Astrocyte (in vitro differentiated cells and primary cell): ENCODE measurements around the gene PNKD. TPM values are rescaled to one million over a fixed set of nuclear protein-coding genes. Genes with fewer than 3 reads are reported as not detected.

Experiments used
- DNase-seq: peaks from one replicate; pipeline ENCODE4 v3.0.0-alpha.2; 2010; ENCODE audit warnings: low read depth
- FAIRE-seq: peaks from 2 replicates; lab custom pipeline; 2011; peaks lifted over from hg19 to GRCh38; lab: Jason Lieb, UNC
- H2AFZ ChIP-seq: 2 replicates; pipeline ENCODE4 v1.6.0; 2012; ENCODE audit warnings: low read depth, low read length, inconsistent platforms
- H3K27ac ChIP-seq: 2 replicates; pipeline ENCODE4 v1.5.1; 2011; ENCODE audit warnings: low read depth, low read length, inconsistent platforms
- H3K27me3 ChIP-seq: 2 replicates; pipeline ENCODE4 v1.6.0; 2011; ENCODE audit warnings: low read length, inconsistent platforms; ENCODE audit not compliant: insufficient read depth
- H3K36me3 ChIP-seq: 2 replicates; pipeline ENCODE4 v1.5.1; 2011; ENCODE audit warnings: low read length, inconsistent platforms; ENCODE audit not compliant: insufficient read depth
- H3K4me1 ChIP-seq: 2 replicates; pipeline ENCODE4 v1.5.1; 2011; ENCODE audit warnings: low read length, inconsistent platforms; ENCODE audit not compliant: insufficient read depth
- H3K4me2 ChIP-seq: 2 replicates; pipeline ENCODE4 v1.6.0; 2012; ENCODE audit warnings: low read length, inconsistent platforms
- H3K4me3 ChIP-seq: 2 replicates; pipeline ENCODE4 v1.5.1; 2011; ENCODE audit warnings: low read depth, mild to moderate bottlenecking, low read length, inconsistent platforms; ENCODE audit not compliant: insufficient read depth
- H3K79me2 ChIP-seq: 2 replicates; pipeline ENCODE4 v1.6.0; 2012; ENCODE audit warnings: mild to moderate bottlenecking, low read length, inconsistent platforms; ENCODE audit not compliant: insufficient read depth
- H3K9ac ChIP-seq: 2 replicates; pipeline ENCODE4 v1.6.0; 2012; ENCODE audit warnings: mild to moderate bottlenecking, low read length, inconsistent platforms
- H3K9me3 ChIP-seq: 2 replicates; pipeline ENCODE4 v1.5.1; 2012; ENCODE audit warnings: low read depth, mild to moderate bottlenecking, low read length, inconsistent platforms; ENCODE audit not compliant: insufficient read depth
- H4K20me1 ChIP-seq: 2 replicates; pipeline ENCODE4 v1.6.0; 2012; ENCODE audit warnings: low read length, inconsistent platforms; ENCODE audit not compliant: insufficient read depth
- H3K27ac Mint-ChIP-seq: one replicate; pipeline ENCODE4 v1.8.0; 2021; ENCODE audit warnings: mild to moderate bottlenecking, mixed read lengths; ENCODE audit not compliant: unreplicated experiment
- H3K27me3 Mint-ChIP-seq: one replicate; pipeline ENCODE4 v1.8.0; 2021; ENCODE audit warnings: low read depth, mixed read lengths; ENCODE audit not compliant: unreplicated experiment
- H3K36me3 Mint-ChIP-seq: one replicate; pipeline ENCODE4 v1.8.0; 2021; ENCODE audit warnings: low read depth, mixed read lengths; ENCODE audit not compliant: unreplicated experiment
- H3K4me1 Mint-ChIP-seq: one replicate; pipeline ENCODE4 v1.8.0; 2021; ENCODE audit warnings: low read depth, mixed read lengths; ENCODE audit not compliant: unreplicated experiment
- H3K4me3 Mint-ChIP-seq: one replicate; pipeline ENCODE4 v1.8.0; 2021; ENCODE audit warnings: mild to moderate bottlenecking, moderate library complexity, mixed read lengths; ENCODE audit not compliant: unreplicated experiment
- H3K9me3 Mint-ChIP-seq: one replicate; pipeline ENCODE4 v1.8.0; 2021; ENCODE audit warnings: mild to moderate bottlenecking, mixed read lengths; ENCODE audit not compliant: unreplicated experiment
- CTCF ChIP-seq: IDR thresholded peaks from 2 replicates; pipeline ENCODE4 v1.5.1; 2011; ENCODE audit warnings: low read depth, mild to moderate bottlenecking, inconsistent platforms, low read length, moderate library complexity; ENCODE audit not compliant: insufficient read depth
- EZH2 ChIP-seq: IDR thresholded peaks from 2 replicates; pipeline ENCODE4 v1.6.1; 2012; ENCODE audit warnings: mild to moderate bottlenecking, low read length, inconsistent platforms; ENCODE audit not compliant: insufficient read depth
- total RNA-seq: library from RNA; stranded (reverse); gene quantifications from 2 replicates; pipeline ENCODE4 v1.2.1, GENCODE V29; 2021

The PNKD gene
- total RNA-seq, 1 donor from 2014 or later: 40.9 TPM

DNA sequence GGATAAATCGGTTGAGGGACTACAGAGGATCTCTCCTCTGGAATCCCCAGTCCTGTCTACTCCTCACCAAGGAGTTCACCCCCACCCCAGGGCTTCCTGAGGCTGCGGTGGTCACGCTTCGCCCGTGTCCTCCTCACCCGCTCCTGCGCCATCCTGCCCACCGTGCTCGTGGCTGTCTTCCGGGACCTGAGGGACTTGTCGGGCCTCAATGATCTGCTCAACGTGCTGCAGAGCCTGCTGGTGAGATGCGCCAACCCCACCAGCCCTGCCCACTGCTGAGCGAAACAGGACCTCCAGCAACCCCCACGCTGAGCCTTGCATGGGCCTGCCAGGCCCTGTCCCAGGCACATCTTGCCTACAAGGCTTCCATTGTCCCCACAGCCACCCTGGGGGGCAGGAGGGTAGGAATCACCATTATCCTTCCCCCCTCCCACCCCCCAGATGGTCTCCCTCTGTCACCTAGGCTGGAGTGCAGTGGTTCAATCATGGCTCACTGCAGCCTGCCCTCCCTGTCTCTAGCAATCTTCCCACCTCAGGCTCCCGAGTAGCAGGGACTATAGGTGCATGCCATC, 122.7 kb downstream of the PNKD start:
- H3K4me3 Mint-ChIP-seq: no peak overlapping the region
- Histone ChIP-seq H3K9ac (no peak overlapping the region), H3K4me1 (peaks cover 16% of the 10 kb centered on the region), H3K4me3 (no peak overlapping the region), H3K4me2 (no peak overlapping the region), H2AFZ (no peak overlapping the region), H3K27ac (no peak overlapping the region), H3K36me3 (no peaks in the 10 kb centered on the region), H3K27me3 (no peaks in the 10 kb centered on the region), H3K79me2 (no peaks in the 10 kb centered on the region), H3K9me3 (no peaks in the 10 kb centered on the region), H4K20me1 (no peaks in the 10 kb centered on the region)
- FAIRE-seq (no peak), DNase-seq (no peak)
- H3K4me1 Mint-ChIP-seq: peaks cover 11% of the 10 kb centered on the region
- no peak overlapping the region for H3K27ac Mint-ChIP-seq
- H3K9me3 Mint-ChIP-seq: no peaks in the 10 kb centered on the region
- TF ChIP-seq EZH2: no peak
- no peak for TF ChIP-seq CTCF
- H3K36me3 Mint-ChIP-seq: no peaks in the 10 kb centered on the region
- H3K27me3 Mint-ChIP-seq: peaks cover 21% of the 10 kb centered on the region

DNA sequence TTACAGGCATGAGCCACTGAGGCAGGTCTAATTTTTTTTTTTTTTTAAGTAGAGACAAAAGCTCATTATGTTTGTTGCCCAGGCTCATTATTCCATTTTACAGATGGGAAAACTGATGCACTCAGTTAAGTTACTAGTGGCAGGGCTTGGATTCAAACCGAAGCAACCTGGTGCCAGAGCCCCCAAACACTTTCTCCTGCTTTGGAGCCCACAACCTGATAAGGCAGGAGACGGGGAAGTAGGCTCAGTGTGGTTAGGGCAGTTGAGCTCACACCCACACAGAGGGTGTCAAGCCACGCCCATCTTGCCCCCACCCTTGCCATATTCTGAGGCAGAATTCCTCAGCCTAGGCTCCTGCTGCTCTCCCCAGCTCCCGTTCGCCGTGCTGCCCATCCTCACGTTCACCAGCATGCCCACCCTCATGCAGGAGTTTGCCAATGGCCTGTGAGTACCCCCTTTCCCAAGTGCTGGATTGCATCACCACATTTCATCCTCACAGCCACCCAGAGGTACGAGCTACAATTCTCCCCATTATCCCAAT, 123.5 kb downstream of the PNKD start:
- Histone ChIP-seq H3K9ac (no peak overlapping the region), H3K4me2 (no peak overlapping the region), H4K20me1 (no peaks in the 10 kb centered on the region), H3K36me3 (no peaks in the 10 kb centered on the region), H3K27me3 (no peaks in the 10 kb centered on the region), H2AFZ (no peak overlapping the region), H3K9me3 (no peaks in the 10 kb centered on the region), H3K4me1 (peaks cover 23% of the 10 kb centered on the region), H3K27ac (no peak overlapping the region), H3K79me2 (no peaks in the 10 kb centered on the region), H3K4me3 (no peak overlapping the region)
- Mint-ChIP-seq H3K9me3 (no peaks in the 10 kb centered on the region), H3K27ac (no peak overlapping the region), H3K36me3 (no peaks in the 10 kb centered on the region), H3K4me1 (peaks cover 11% of the 10 kb centered on the region), H3K27me3 (peaks cover 21% of the 10 kb centered on the region), H3K4me3 (no peak overlapping the region)
- FAIRE-seq: no peak
- no peak for DNase-seq
- no peak for TF ChIP-seq EZH2
- no peak for TF ChIP-seq CTCF
